DMS 273 (cell line): ENCODE data around the gene CHRFAM7A.
"Not testable (repeated sequence)": the region's sequence is repeated elsewhere in the genome, so short reads cannot be mapped to it uniquely, and the experiment has no call there.

Source experiments
- DNase-seq: peaks from one replicate; lab custom pipeline; 2025; ENCODE audit not compliant: unreplicated experiment; lab: John Stamatoyannopoulos, UW

The CHRFAM7A gene

GRCh38 chr15:30326145-30326544, 67.2 kb downstream of the CHRFAM7A start:
- DNase-seq, result not testable (repeated sequence)

- not testable (repeated sequence) for DNase-seq
Observed at GRCh38 chr15:30321063-30321462, 72.3 kb downstream of the CHRFAM7A start.

- not testable (repeated sequence) for DNase-seq
Observed at GRCh38 chr15:30315704-30316103, 77.6 kb downstream of the CHRFAM7A start.

GRCh38 chr15:30310575-30310974, 82.8 kb downstream of the CHRFAM7A start:
- DNase-seq, result not testable (repeated sequence)
